Astrocyte (in vitro differentiated cells and primary cell): ENCODE measurements around the gene TNIK. TPM values are rescaled to one million over a fixed set of nuclear protein-coding genes. Genes with fewer than 3 reads are reported as not detected.

ENCODE experiments used
- DNase-seq: peaks from one replicate; pipeline ENCODE4 v3.0.0-alpha.2; 2010; ENCODE audit warnings: low read depth
- FAIRE-seq: peaks from 2 replicates; lab custom pipeline; 2011; peaks lifted over from hg19 to GRCh38; lab: Jason Lieb, UNC
- H2AFZ ChIP-seq: 2 replicates; pipeline ENCODE4 v1.6.0; 2012; ENCODE audit warnings: low read depth, low read length, inconsistent platforms
- H3K27ac ChIP-seq: 2 replicates; pipeline ENCODE4 v1.5.1; 2011; ENCODE audit warnings: low read depth, low read length, inconsistent platforms
- H3K27me3 ChIP-seq: 2 replicates; pipeline ENCODE4 v1.6.0; 2011; ENCODE audit warnings: low read length, inconsistent platforms; ENCODE audit not compliant: insufficient read depth
- H3K36me3 ChIP-seq: 2 replicates; pipeline ENCODE4 v1.5.1; 2011; ENCODE audit warnings: low read length, inconsistent platforms; ENCODE audit not compliant: insufficient read depth
- H3K4me1 ChIP-seq: 2 replicates; pipeline ENCODE4 v1.5.1; 2011; ENCODE audit warnings: low read length, inconsistent platforms; ENCODE audit not compliant: insufficient read depth
- H3K4me2 ChIP-seq: 2 replicates; pipeline ENCODE4 v1.6.0; 2012; ENCODE audit warnings: low read length, inconsistent platforms
- H3K4me3 ChIP-seq: 2 replicates; pipeline ENCODE4 v1.5.1; 2011; ENCODE audit warnings: low read depth, mild to moderate bottlenecking, low read length, inconsistent platforms; ENCODE audit not compliant: insufficient read depth
- H3K79me2 ChIP-seq: 2 replicates; pipeline ENCODE4 v1.6.0; 2012; ENCODE audit warnings: mild to moderate bottlenecking, low read length, inconsistent platforms; ENCODE audit not compliant: insufficient read depth
- H3K9ac ChIP-seq: 2 replicates; pipeline ENCODE4 v1.6.0; 2012; ENCODE audit warnings: mild to moderate bottlenecking, low read length, inconsistent platforms
- H3K9me3 ChIP-seq: 2 replicates; pipeline ENCODE4 v1.5.1; 2012; ENCODE audit warnings: low read depth, mild to moderate bottlenecking, low read length, inconsistent platforms; ENCODE audit not compliant: insufficient read depth
- H4K20me1 ChIP-seq: 2 replicates; pipeline ENCODE4 v1.6.0; 2012; ENCODE audit warnings: low read length, inconsistent platforms; ENCODE audit not compliant: insufficient read depth
- H3K27ac Mint-ChIP-seq: one replicate; pipeline ENCODE4 v1.8.0; 2021; ENCODE audit warnings: mild to moderate bottlenecking, mixed read lengths; ENCODE audit not compliant: unreplicated experiment
- H3K27me3 Mint-ChIP-seq: one replicate; pipeline ENCODE4 v1.8.0; 2021; ENCODE audit warnings: low read depth, mixed read lengths; ENCODE audit not compliant: unreplicated experiment
- H3K36me3 Mint-ChIP-seq: one replicate; pipeline ENCODE4 v1.8.0; 2021; ENCODE audit warnings: low read depth, mixed read lengths; ENCODE audit not compliant: unreplicated experiment
- H3K4me1 Mint-ChIP-seq: one replicate; pipeline ENCODE4 v1.8.0; 2021; ENCODE audit warnings: low read depth, mixed read lengths; ENCODE audit not compliant: unreplicated experiment
- H3K4me3 Mint-ChIP-seq: one replicate; pipeline ENCODE4 v1.8.0; 2021; ENCODE audit warnings: mild to moderate bottlenecking, moderate library complexity, mixed read lengths; ENCODE audit not compliant: unreplicated experiment
- H3K9me3 Mint-ChIP-seq: one replicate; pipeline ENCODE4 v1.8.0; 2021; ENCODE audit warnings: mild to moderate bottlenecking, mixed read lengths; ENCODE audit not compliant: unreplicated experiment
- EZH2 ChIP-seq: IDR thresholded peaks from 2 replicates; pipeline ENCODE4 v1.6.1; 2012; ENCODE audit warnings: mild to moderate bottlenecking, low read length, inconsistent platforms; ENCODE audit not compliant: insufficient read depth
- total RNA-seq: library from RNA; stranded (reverse); gene quantifications from 2 replicates; pipeline ENCODE4 v1.2.1, GENCODE V29; 2021
- TF ChIP-seq, protein P1 (sequence below): IDR thresholded peaks from 2 replicates; pipeline ENCODE4 v1.5.1; 2011; ENCODE audit warnings: low read depth, mild to moderate bottlenecking, inconsistent platforms, low read length, moderate library complexity; ENCODE audit not compliant: insufficient read depth

The TNIK gene
- total RNA-seq, 1 donor from 2014 or later, result 70.0 TPM

DNA sequence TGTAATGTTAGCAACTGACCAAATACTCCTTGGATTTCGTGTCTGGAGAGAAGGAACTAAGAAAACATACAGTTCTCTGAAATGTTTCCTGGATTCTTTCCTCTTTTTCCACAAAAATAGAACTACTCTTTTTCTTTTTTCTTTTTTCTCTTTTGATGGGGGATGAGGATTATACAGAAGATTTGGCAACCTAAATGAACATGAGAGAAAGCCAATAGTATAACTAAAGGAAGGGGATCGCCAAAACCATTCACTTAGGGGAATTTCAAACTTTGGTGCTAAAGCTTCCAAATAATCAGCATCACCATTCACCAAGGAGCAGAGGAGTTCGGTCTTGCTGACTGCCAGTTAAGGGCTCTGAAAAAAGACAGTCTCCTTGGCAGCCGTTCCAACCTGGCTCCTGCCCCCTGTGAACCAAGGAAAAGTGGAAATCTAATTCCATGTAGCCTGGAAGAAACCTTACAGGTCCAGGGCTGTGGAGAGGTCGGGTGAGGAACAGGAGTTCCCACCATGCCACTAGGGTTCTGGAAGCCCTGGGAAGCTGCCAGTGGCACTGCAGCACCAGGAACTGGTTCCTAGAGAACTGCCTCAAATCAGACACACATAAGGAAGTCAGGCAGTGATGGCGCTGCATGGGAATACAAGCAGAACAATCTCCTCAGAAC, 176.9 kb downstream of the TNIK start:
- H3K27me3 Mint-ChIP-seq, result no peaks in the 10 kb centered on the region
- Histone ChIP-seq H3K9me3 (no peaks in the 10 kb centered on the region), H3K4me3 (no peak overlapping the region), H3K36me3 (no peaks in the 10 kb centered on the region), H3K27ac (peak overlapping the region; percentile 97), H3K4me2 (peak overlapping the region; percentile 64), H3K27me3 (no peaks in the 10 kb centered on the region), H4K20me1 (no peaks in the 10 kb centered on the region), H3K79me2 (no peaks in the 10 kb centered on the region), H2AFZ (peak overlapping the region; percentile 6), H3K4me1 (peaks cover 32% of the 10 kb centered on the region), H3K9ac (peak overlapping the region; percentile 26)
- no peaks in the 10 kb centered on the region for H3K9me3 Mint-ChIP-seq
- TF ChIP-seq, protein P1, sequence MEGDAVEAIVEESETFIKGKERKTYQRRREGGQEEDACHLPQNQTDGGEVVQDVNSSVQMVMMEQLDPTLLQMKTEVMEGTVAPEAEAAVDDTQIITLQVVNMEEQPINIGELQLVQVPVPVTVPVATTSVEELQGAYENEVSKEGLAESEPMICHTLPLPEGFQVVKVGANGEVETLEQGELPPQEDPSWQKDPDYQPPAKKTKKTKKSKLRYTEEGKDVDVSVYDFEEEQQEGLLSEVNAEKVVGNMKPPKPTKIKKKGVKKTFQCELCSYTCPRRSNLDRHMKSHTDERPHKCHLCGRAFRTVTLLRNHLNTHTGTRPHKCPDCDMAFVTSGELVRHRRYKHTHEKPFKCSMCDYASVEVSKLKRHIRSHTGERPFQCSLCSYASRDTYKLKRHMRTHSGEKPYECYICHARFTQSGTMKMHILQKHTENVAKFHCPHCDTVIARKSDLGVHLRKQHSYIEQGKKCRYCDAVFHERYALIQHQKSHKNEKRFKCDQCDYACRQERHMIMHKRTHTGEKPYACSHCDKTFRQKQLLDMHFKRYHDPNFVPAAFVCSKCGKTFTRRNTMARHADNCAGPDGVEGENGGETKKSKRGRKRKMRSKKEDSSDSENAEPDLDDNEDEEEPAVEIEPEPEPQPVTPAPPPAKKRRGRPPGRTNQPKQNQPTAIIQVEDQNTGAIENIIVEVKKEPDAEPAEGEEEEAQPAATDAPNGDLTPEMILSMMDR, result no peak
- no peak for TF ChIP-seq EZH2
- H3K4me3 Mint-ChIP-seq, result no peak overlapping the region
- H3K27ac Mint-ChIP-seq, result peak overlapping the region; percentile 98
- FAIRE-seq (no peak), DNase-seq (no peak)
- H3K36me3 Mint-ChIP-seq, result peaks cover 6% of the 10 kb centered on the region
- peaks cover 58% of the 10 kb centered on the region for H3K4me1 Mint-ChIP-seq

DNA sequence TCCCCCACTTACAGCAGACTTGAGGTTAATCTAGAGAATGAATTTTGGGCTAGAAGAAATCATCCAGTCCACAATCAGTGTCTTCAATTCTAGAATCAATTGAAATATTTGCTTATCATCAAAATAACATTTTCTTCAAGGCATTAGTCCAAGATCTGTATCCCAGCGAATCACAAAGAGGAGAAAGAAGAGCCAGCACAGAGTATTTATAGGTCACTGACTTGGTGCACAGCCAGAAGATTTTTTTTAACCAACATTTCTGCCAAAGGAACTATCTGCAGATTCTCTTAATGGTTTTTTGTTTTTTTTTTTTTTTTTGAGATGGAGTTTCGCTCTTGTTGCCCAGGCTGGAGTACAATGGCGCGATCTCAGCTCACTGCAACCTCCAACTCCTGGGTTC, 178.2 kb downstream of the TNIK start:
- no peak overlapping the region for H3K4me3 ChIP-seq
- peak; percentile 88 for DNase-seq
- H3K9ac ChIP-seq, result no peak overlapping the region
- H3K9me3 Mint-ChIP-seq, result no peaks in the 10 kb centered on the region
- peaks cover 4% of the 10 kb centered on the region for H3K36me3 Mint-ChIP-seq
- peak overlapping the region; percentile 98 for H3K27ac Mint-ChIP-seq
- no peaks in the 10 kb centered on the region for H3K27me3 ChIP-seq
- peaks cover 32% of the 10 kb centered on the region for H3K4me1 ChIP-seq
- H3K27me3 Mint-ChIP-seq, result no peaks in the 10 kb centered on the region
- no peak for FAIRE-seq
- peak overlapping the region; percentile 6 for H3K4me3 Mint-ChIP-seq
- H3K36me3 ChIP-seq, result no peaks in the 10 kb centered on the region
- no peaks in the 10 kb centered on the region for H3K79me2 ChIP-seq
- H3K27ac ChIP-seq, result no peak overlapping the region
- H3K4me1 Mint-ChIP-seq, result peaks cover 58% of the 10 kb centered on the region
- TF ChIP-seq, protein P1, result no peak
- no peak for TF ChIP-seq EZH2
- no peaks in the 10 kb centered on the region for H3K9me3 ChIP-seq
- peak overlapping the region; percentile 0 for H3K4me2 ChIP-seq
- no peaks in the 10 kb centered on the region for H4K20me1 ChIP-seq
- H2AFZ ChIP-seq, result no peak overlapping the region
